ENCODE measurements around the gene SLC6A12. TPM values are rescaled to one million over a fixed set of nuclear protein-coding genes. Genes with fewer than 3 reads are reported as not detected.

The SLC6A12 gene
- total RNA-seq, 4 donors from 2014 or later, result 1.7 to 7.9 TPM; not detected in 2

GRCh38 chr12:185576-185955, 28.4 kb downstream of the SLC6A12 start:
- no peak for TF ChIP-seq POLR2A (IDR thresholded peaks at IDR 0.05)
- TF ChIP-seq CTCF (IDR thresholded peaks at IDR 0.05), result no peak
- no peaks in the 10 kb centered on the region for H3K9me3 ChIP-seq
- no peak overlapping the region for H3K27ac ChIP-seq
- DNase-seq, result no peak
- no peaks in the 10 kb centered on the region for H3K36me3 ChIP-seq
- no peak overlapping the region for H3K4me3 ChIP-seq
- no peaks in the 10 kb centered on the region for H3K27me3 ChIP-seq
- H3K4me1 ChIP-seq, result peaks cover 0 to 10% (median 3%) of the 10 kb centered on the region in 4 donors

- H3K27ac ChIP-seq, result no peak overlapping the region
- H3K9me3 ChIP-seq, result no peaks in the 10 kb centered on the region
- no peak for TF ChIP-seq POLR2A (IDR thresholded peaks at IDR 0.05)
- TF ChIP-seq CTCF (IDR thresholded peaks at IDR 0.05), result no peak
- no peak for DNase-seq
- no peak overlapping the region for H3K4me3 ChIP-seq
- no peaks in the 10 kb centered on the region for H3K36me3 ChIP-seq
- H3K4me1 ChIP-seq, result peaks cover 0 to 10% (median 3%) of the 10 kb centered on the region in 4 donors
- H3K27me3 ChIP-seq, result no peaks in the 10 kb centered on the region
Observed at GRCh38 chr12:184811-185575, 29.0 kb downstream of the SLC6A12 start.

GRCh38 chr12:182381-182892, 31.5 kb downstream of the SLC6A12 start:
- TF ChIP-seq POLR2A (IDR thresholded peaks at IDR 0.05) (no peak), CTCF (IDR thresholded peaks at IDR 0.05) (no peak)
- DNase-seq, result no peak
- Histone ChIP-seq H3K9me3 (no peaks in the 10 kb centered on the region), H3K27ac (no peak overlapping the region), H3K4me3 (no peak overlapping the region), H3K36me3 (no peaks in the 10 kb centered on the region), H3K4me1 (peaks cover 0 to 1% (median 0%) of the 10 kb centered on the region in 4 donors), H3K27me3 (no peaks in the 10 kb centered on the region)

GRCh38 chr12:181921-182320, 32.0 kb downstream of the SLC6A12 start:
- DNase-seq, result no peak
- no peak overlapping the region for H3K27ac ChIP-seq
- no peaks in the 10 kb centered on the region for H3K36me3 ChIP-seq
- peaks cover 0 to 6% (median 0%) of the 10 kb centered on the region in 4 donors for H3K4me1 ChIP-seq
- H3K9me3 ChIP-seq, result no peaks in the 10 kb centered on the region
- no peak overlapping the region for H3K4me3 ChIP-seq
- H3K27me3 ChIP-seq, result no peaks in the 10 kb centered on the region
- TF ChIP-seq POLR2A (IDR thresholded peaks at IDR 0.05), result no peak
- TF ChIP-seq CTCF (IDR thresholded peaks at IDR 0.05), result no peak

DNA sequence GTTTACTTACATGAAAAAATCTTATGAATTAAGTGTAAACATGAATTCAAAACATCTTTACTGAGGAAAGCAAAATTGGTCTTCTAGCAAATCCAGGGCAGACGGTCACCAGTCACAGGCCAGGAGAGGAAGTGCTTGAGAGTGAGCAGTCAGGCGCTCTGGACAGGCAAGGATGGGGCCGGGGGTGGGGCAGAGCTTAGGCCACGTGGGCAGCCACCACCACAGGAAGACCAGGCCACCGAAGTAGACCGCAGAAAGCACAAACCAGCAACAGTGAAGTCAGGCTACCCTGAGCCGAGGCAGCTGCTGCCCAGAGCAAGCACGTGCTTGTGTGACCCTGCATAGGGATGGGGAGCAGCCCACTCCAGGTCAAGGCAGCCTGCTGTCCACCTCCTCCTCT, 33.5 kb downstream of the SLC6A12 start:
- peaks cover 0 to 21% (median 6%) of the 10 kb centered on the region in 4 donors for H3K4me1 ChIP-seq
- H3K9me3 ChIP-seq, result no peaks in the 10 kb centered on the region
- no peak for TF ChIP-seq CTCF (IDR thresholded peaks at IDR 0.05)
- no peak for TF ChIP-seq POLR2A (IDR thresholded peaks at IDR 0.05)
- H3K27me3 ChIP-seq, result no peaks in the 10 kb centered on the region
- no peak overlapping the region for H3K27ac ChIP-seq
- no peaks in the 10 kb centered on the region for H3K36me3 ChIP-seq
- DNase-seq, result peak in 2 of 3 donors; percentile 33 to 64
- no peak overlapping the region for H3K4me3 ChIP-seq

All from Peyer's patch (tissue), 4 donors.